Panc1 (cell line): ENCODE measurements around the gene OTOP2.

ENCODE experiments used
- CTCF ChIP-seq: fragments of 450-650 bp; IDR thresholded peaks from 2 replicates; pipeline ENCODE4 v1.5.1; 2017; ENCODE audit warnings: mild to moderate bottlenecking
- POLR2AphosphoS5 ChIP-seq: IDR thresholded peaks from 2 replicates; pipeline ENCODE4 v1.6.1; 2012; ENCODE audit warnings: mild to moderate bottlenecking, low read depth, low read length, moderate library complexity
- SIN3A ChIP-seq: IDR thresholded peaks from 2 replicates; pipeline ENCODE4 v1.6.1; 2012; ENCODE audit warnings: low read depth, mild to moderate bottlenecking, low read length, moderate library complexity, borderline replicate concordance; ENCODE audit not compliant: insufficient read depth
- TF ChIP-seq, protein P1 (sequence below), 2 experiments: IDR thresholded peaks; 2 replicates each; pipeline ENCODE4 v1.6.1; 2011 to 2012; ENCODE audit warnings: low read depth in 2 of 2, control low read depth in 1 of 2, low read length in 1 of 2, mild to moderate bottlenecking in 1 of 2, moderate library complexity in 1 of 2; ENCODE audit not compliant: insufficient read depth in 1 of 2

DNA sequence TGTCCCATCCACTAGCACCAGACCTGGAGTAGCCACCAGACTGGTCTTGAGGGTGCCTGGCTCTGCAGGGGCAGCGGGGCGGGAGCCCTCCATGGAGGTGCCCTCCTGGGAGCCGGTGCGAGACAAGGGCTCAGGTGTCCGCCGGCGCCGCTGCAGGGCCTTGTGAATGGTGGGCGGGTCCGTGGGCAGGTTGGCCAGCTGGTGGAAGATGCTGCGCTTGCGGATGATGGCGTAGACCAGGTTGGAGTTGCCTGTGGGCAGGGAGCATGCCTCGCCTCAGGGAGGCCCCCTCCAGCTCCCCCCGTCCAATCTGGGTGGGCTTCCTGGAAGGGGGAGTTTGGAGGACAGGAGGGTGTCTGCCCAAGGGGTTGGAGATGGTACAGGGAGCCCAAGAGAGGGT, 30.0 kb downstream of the OTOP2 start:
- TF ChIP-seq CTCF (no peak), SIN3A (no peak), POLR2AphosphoS5 (no peak)
- TF ChIP-seq, protein P1, sequence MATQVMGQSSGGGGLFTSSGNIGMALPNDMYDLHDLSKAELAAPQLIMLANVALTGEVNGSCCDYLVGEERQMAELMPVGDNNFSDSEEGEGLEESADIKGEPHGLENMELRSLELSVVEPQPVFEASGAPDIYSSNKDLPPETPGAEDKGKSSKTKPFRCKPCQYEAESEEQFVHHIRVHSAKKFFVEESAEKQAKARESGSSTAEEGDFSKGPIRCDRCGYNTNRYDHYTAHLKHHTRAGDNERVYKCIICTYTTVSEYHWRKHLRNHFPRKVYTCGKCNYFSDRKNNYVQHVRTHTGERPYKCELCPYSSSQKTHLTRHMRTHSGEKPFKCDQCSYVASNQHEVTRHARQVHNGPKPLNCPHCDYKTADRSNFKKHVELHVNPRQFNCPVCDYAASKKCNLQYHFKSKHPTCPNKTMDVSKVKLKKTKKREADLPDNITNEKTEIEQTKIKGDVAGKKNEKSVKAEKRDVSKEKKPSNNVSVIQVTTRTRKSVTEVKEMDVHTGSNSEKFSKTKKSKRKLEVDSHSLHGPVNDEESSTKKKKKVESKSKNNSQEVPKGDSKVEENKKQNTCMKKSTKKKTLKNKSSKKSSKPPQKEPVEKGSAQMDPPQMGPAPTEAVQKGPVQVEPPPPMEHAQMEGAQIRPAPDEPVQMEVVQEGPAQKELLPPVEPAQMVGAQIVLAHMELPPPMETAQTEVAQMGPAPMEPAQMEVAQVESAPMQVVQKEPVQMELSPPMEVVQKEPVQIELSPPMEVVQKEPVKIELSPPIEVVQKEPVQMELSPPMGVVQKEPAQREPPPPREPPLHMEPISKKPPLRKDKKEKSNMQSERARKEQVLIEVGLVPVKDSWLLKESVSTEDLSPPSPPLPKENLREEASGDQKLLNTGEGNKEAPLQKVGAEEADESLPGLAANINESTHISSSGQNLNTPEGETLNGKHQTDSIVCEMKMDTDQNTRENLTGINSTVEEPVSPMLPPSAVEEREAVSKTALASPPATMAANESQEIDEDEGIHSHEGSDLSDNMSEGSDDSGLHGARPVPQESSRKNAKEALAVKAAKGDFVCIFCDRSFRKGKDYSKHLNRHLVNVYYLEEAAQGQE (IDR thresholded peaks at IDR 0.05; ENCODE audit: insufficient read depth in 1 of 2, low read depth in 2 of 2, low read length in 1 of 2): no peak
